ENCODE measurements around the gene GPR25.
A peak's percentile ranks its signal among the peaks of the same experiment; 100 is the strongest.

Gene GPR25

GRCh38 chr1:200896531-200897196 lies 23.9 kb downstream of the GPR25 start:
- no peak overlapping the region for H3K56ac ChIP-seq (ENCODE audit: low read length)
- no peak overlapping the region for H3K9ac ChIP-seq (ENCODE audit: low read length)
- no peaks in the 10 kb centered on the region for H3K27me3 ChIP-seq (ENCODE audit: insufficient read depth, low read length, poor library complexity)
- peaks cover 22% of the 10 kb centered on the region for H3K79me1 ChIP-seq (ENCODE audit: low read length)
- H3K36me3 ChIP-seq (ENCODE audit: control insufficient read depth, insufficient read depth, low read length): peaks cover 14% of the 10 kb centered on the region
- DNase-seq: peak; percentile 55
- no peak overlapping the region for H2AK5ac ChIP-seq (ENCODE audit: low read length)
- no peak overlapping the region for H2BK15ac ChIP-seq (replicated peaks; ENCODE audit: low read depth)
- H4K8ac ChIP-seq (ENCODE audit: low read depth, low read length): no peak overlapping the region
- no peak overlapping the region for H3K4ac ChIP-seq (ENCODE audit: low read depth, low read length)
- no peak overlapping the region for H3K18ac ChIP-seq (ENCODE audit: low read length)
- no peak overlapping the region for H3K4me2 ChIP-seq (ENCODE audit: low read length)
- H2BK120ac ChIP-seq (ENCODE audit: low read depth, low read length): no peak overlapping the region
- no peak overlapping the region for H3K23ac ChIP-seq (ENCODE audit: low read length)
- peaks cover 53% of the 10 kb centered on the region for H3K79me2 ChIP-seq (ENCODE audit: control insufficient read depth, insufficient read depth, low read length)
- no peak overlapping the region for H4K5ac ChIP-seq (ENCODE audit: low read length)
- no peak overlapping the region for H3K4me3 ChIP-seq (ENCODE audit: low read length)
- H2BK5ac ChIP-seq (ENCODE audit: low read length): no peak overlapping the region
- WGBS (ENCODE audit: extremely low coverage, insufficient coverage, low lambda C conversion rate): no CpG with 5 or more reads among the region's 10 CpGs
- H3K4me1 ChIP-seq (ENCODE audit: control insufficient read depth, low read depth, low read length): peaks cover 23% of the 10 kb centered on the region
- no peak overlapping the region for H3K27ac ChIP-seq (ENCODE audit: low read depth, low read length)

GRCh38 chr1:200897259-200897658 lies 24.5 kb downstream of the GPR25 start:
- no peak overlapping the region for H3K56ac ChIP-seq (ENCODE audit: low read length)
- H3K79me2 ChIP-seq (ENCODE audit: control insufficient read depth, insufficient read depth, low read length): peaks cover 49% of the 10 kb centered on the region
- no peak overlapping the region for H3K27ac ChIP-seq (ENCODE audit: low read depth, low read length)
- peaks cover 23% of the 10 kb centered on the region for H3K4me1 ChIP-seq (ENCODE audit: control insufficient read depth, low read depth, low read length)
- H3K4me2 ChIP-seq (ENCODE audit: low read length): no peak overlapping the region
- H4K8ac ChIP-seq (ENCODE audit: low read depth, low read length): no peak overlapping the region
- no peak overlapping the region for H3K18ac ChIP-seq (ENCODE audit: low read length)
- no peak overlapping the region for H3K4me3 ChIP-seq (ENCODE audit: low read length)
- peaks cover 22% of the 10 kb centered on the region for H3K79me1 ChIP-seq (ENCODE audit: low read length)
- no peak overlapping the region for H3K9ac ChIP-seq (ENCODE audit: low read length)
- H3K23ac ChIP-seq (ENCODE audit: low read length): no peak overlapping the region
- WGBS (ENCODE audit: extremely low coverage, insufficient coverage, low lambda C conversion rate): no CpG with 5 or more reads among the region's 5 CpGs
- no peak overlapping the region for H2BK15ac ChIP-seq (replicated peaks; ENCODE audit: low read depth)
- H2AK5ac ChIP-seq (ENCODE audit: low read length): no peak overlapping the region
- H3K4ac ChIP-seq (ENCODE audit: low read depth, low read length): no peak overlapping the region
- peaks cover 14% of the 10 kb centered on the region for H3K36me3 ChIP-seq (ENCODE audit: control insufficient read depth, insufficient read depth, low read length)
- no peak for DNase-seq
- H4K5ac ChIP-seq (ENCODE audit: low read length): no peak overlapping the region
- no peak overlapping the region for H2BK120ac ChIP-seq (ENCODE audit: low read depth, low read length)
- no peak overlapping the region for H2BK5ac ChIP-seq (ENCODE audit: low read length)
- H3K27me3 ChIP-seq (ENCODE audit: insufficient read depth, low read length, poor library complexity): no peaks in the 10 kb centered on the region

- no peak overlapping the region for H2BK5ac ChIP-seq (ENCODE audit: low read length)
- H2BK120ac ChIP-seq (ENCODE audit: low read depth, low read length): no peak overlapping the region
- H4K5ac ChIP-seq (ENCODE audit: low read length): no peak overlapping the region
- H3K56ac ChIP-seq (ENCODE audit: low read length): no peak overlapping the region
- H3K9ac ChIP-seq (ENCODE audit: low read length): no peak overlapping the region
- peaks cover 33% of the 10 kb centered on the region for H3K79me2 ChIP-seq (ENCODE audit: control insufficient read depth, insufficient read depth, low read length)
- H3K79me1 ChIP-seq (ENCODE audit: low read length): peaks cover 21% of the 10 kb centered on the region
- no peak overlapping the region for H3K4me3 ChIP-seq (ENCODE audit: low read length)
- no CpG with 5 or more reads among the region's 3 CpGs for WGBS (ENCODE audit: extremely low coverage, insufficient coverage, low lambda C conversion rate)
- no peak for DNase-seq
- no peaks in the 10 kb centered on the region for H3K27me3 ChIP-seq (ENCODE audit: insufficient read depth, low read length, poor library complexity)
- H3K23ac ChIP-seq (ENCODE audit: low read length): no peak overlapping the region
- H2BK15ac ChIP-seq (replicated peaks; ENCODE audit: low read depth): no peak overlapping the region
- H3K4me2 ChIP-seq (ENCODE audit: low read length): no peak overlapping the region
- H3K36me3 ChIP-seq (ENCODE audit: control insufficient read depth, insufficient read depth, low read length): peaks cover 18% of the 10 kb centered on the region
- H2AK5ac ChIP-seq (ENCODE audit: low read length): no peak overlapping the region
- no peak overlapping the region for H3K4ac ChIP-seq (ENCODE audit: low read depth, low read length)
- H3K18ac ChIP-seq (ENCODE audit: low read length): no peak overlapping the region
- no peak overlapping the region for H3K27ac ChIP-seq (ENCODE audit: low read depth, low read length)
- H3K4me1 ChIP-seq (ENCODE audit: control insufficient read depth, low read depth, low read length): peaks cover 17% of the 10 kb centered on the region
- H4K8ac ChIP-seq (ENCODE audit: low read depth, low read length): no peak overlapping the region
Observed at GRCh38 chr1:200899015-200899386, 26.2 kb downstream of the GPR25 start.

- H3K36me3 ChIP-seq (ENCODE audit: control insufficient read depth, insufficient read depth, low read length): peaks cover 18% of the 10 kb centered on the region
Observed at GRCh38 chr1:200899451-200899915, 26.7 kb downstream of the GPR25 start.

GRCh38 chr1:200899954-200900867 lies 27.4 kb downstream of the GPR25 start:
- H4K5ac ChIP-seq (ENCODE audit: low read length): no peak overlapping the region
- peaks cover 15% of the 10 kb centered on the region for H3K79me1 ChIP-seq (ENCODE audit: low read length)
- no peak overlapping the region for H2BK5ac ChIP-seq (ENCODE audit: low read length)
- H2AK5ac ChIP-seq (ENCODE audit: low read length): no peak overlapping the region
- no peak overlapping the region for H2BK120ac ChIP-seq (ENCODE audit: low read depth, low read length)
- H3K4me2 ChIP-seq (ENCODE audit: low read length): no peak overlapping the region
- H3K23ac ChIP-seq (ENCODE audit: low read length): no peak overlapping the region
- H3K9ac ChIP-seq (ENCODE audit: low read length): no peak overlapping the region
- no peak overlapping the region for H3K4ac ChIP-seq (ENCODE audit: low read depth, low read length)
- no peak overlapping the region for H3K18ac ChIP-seq (ENCODE audit: low read length)
- no peaks in the 10 kb centered on the region for H3K27me3 ChIP-seq (ENCODE audit: insufficient read depth, low read length, poor library complexity)
- no peak overlapping the region for H2BK15ac ChIP-seq (replicated peaks; ENCODE audit: low read depth)
- H3K79me2 ChIP-seq (ENCODE audit: control insufficient read depth, insufficient read depth, low read length): peaks cover 21% of the 10 kb centered on the region
- no peak overlapping the region for H3K4me3 ChIP-seq (ENCODE audit: low read length)
- peaks cover 18% of the 10 kb centered on the region for H3K36me3 ChIP-seq (ENCODE audit: control insufficient read depth, insufficient read depth, low read length)
- H4K8ac ChIP-seq (ENCODE audit: low read depth, low read length): no peak overlapping the region
- no peak overlapping the region for H3K27ac ChIP-seq (ENCODE audit: low read depth, low read length)
- DNase-seq: no peak
- no CpG with 5 or more reads among the region's 16 CpGs for WGBS (ENCODE audit: extremely low coverage, insufficient coverage, low lambda C conversion rate)
- peaks cover 9% of the 10 kb centered on the region for H3K4me1 ChIP-seq (ENCODE audit: control insufficient read depth, low read depth, low read length)
- H3K56ac ChIP-seq (ENCODE audit: low read length): no peak overlapping the region

More at GRCh38 chr1:200899451-200899915, 26.7 kb downstream of the GPR25 start:
- no peak for DNase-seq
- peaks cover 28% of the 10 kb centered on the region for H3K79me2 ChIP-seq (ENCODE audit: control insufficient read depth, insufficient read depth, low read length)
- H4K8ac ChIP-seq (ENCODE audit: low read depth, low read length): no peak overlapping the region
- no peak overlapping the region for H3K18ac ChIP-seq (ENCODE audit: low read length)
- no peaks in the 10 kb centered on the region for H3K27me3 ChIP-seq (ENCODE audit: insufficient read depth, low read length, poor library complexity)
- H2AK5ac ChIP-seq (ENCODE audit: low read length): no peak overlapping the region
- no peak overlapping the region for H3K27ac ChIP-seq (ENCODE audit: low read depth, low read length)
- no peak overlapping the region for H3K4me3 ChIP-seq (ENCODE audit: low read length)
- H3K56ac ChIP-seq (ENCODE audit: low read length): no peak overlapping the region
- H2BK120ac ChIP-seq (ENCODE audit: low read depth, low read length): no peak overlapping the region
- no peak overlapping the region for H2BK5ac ChIP-seq (ENCODE audit: low read length)
- H3K9ac ChIP-seq (ENCODE audit: low read length): no peak overlapping the region
- peaks cover 13% of the 10 kb centered on the region for H3K4me1 ChIP-seq (ENCODE audit: control insufficient read depth, low read depth, low read length)
- WGBS (ENCODE audit: extremely low coverage, insufficient coverage, low lambda C conversion rate): no CpG with 5 or more reads among the region's 10 CpGs
- peaks cover 19% of the 10 kb centered on the region for H3K79me1 ChIP-seq (ENCODE audit: low read length)
- H4K5ac ChIP-seq (ENCODE audit: low read length): no peak overlapping the region
- H2BK15ac ChIP-seq (replicated peaks; ENCODE audit: low read depth): no peak overlapping the region
- no peak overlapping the region for H3K23ac ChIP-seq (ENCODE audit: low read length)
- H3K4ac ChIP-seq (ENCODE audit: low read depth, low read length): no peak overlapping the region
- no peak overlapping the region for H3K4me2 ChIP-seq (ENCODE audit: low read length)

Data from mesendoderm (in vitro differentiated cells).